Measurements from ENCODE around the gene STYK1. TPM values are rescaled to one million over a fixed set of nuclear protein-coding genes. Genes with fewer than 3 reads are reported as not detected.

Gene STYK1
- total RNA-seq, 1 experiment from 2014 or later = 8.4 TPM

GRCh38 chr12:10610188-10610587, 63.7 kb downstream of the STYK1 start:
- Mint-ChIP-seq H3K27ac (ENCODE audit: unreplicated experiment) (no peak overlapping the region), H3K4me3 (ENCODE audit: low read depth, unreplicated experiment) (no peak overlapping the region), H3K4me1 (ENCODE audit: low read depth, unreplicated experiment) (peaks cover 21% of the 10 kb centered on the region), H3K9me3 (ENCODE audit: low read depth, unreplicated experiment) (no peaks in the 10 kb centered on the region), H3K36me3 (ENCODE audit: insufficient read depth, unreplicated experiment) (peaks cover 42% of the 10 kb centered on the region), H3K27me3 (ENCODE audit: unreplicated experiment) (no peaks in the 10 kb centered on the region)
- intact Hi-C loops (cut with micrococcal nuclease; ENCODE audit: unreplicated experiment) = loop anchor here (5.0 kb wide), 1 partner anchor 142 kb away; no protein-coding TSS in a partner anchor
- DNase-seq = no peak
- no TSS peak for BruUV-seq (replicated peaks)
- TF ChIP-seq CTCF (IDR thresholded peaks at IDR 0.05; ENCODE audit: unreplicated experiment) = no peak
- CTCF ChIA-PET = no interaction called here

- Mint-ChIP-seq H3K27me3 (ENCODE audit: unreplicated experiment) (no peaks in the 10 kb centered on the region), H3K4me1 (ENCODE audit: low read depth, unreplicated experiment) (peaks cover 16% of the 10 kb centered on the region), H3K4me3 (ENCODE audit: low read depth, unreplicated experiment) (no peak overlapping the region), H3K36me3 (ENCODE audit: insufficient read depth, unreplicated experiment) (peaks cover 28% of the 10 kb centered on the region), H3K27ac (ENCODE audit: unreplicated experiment) (no peak overlapping the region), H3K9me3 (ENCODE audit: low read depth, unreplicated experiment) (no peaks in the 10 kb centered on the region)
- BruUV-seq (replicated peaks) = no TSS peak
- TF ChIP-seq CTCF (IDR thresholded peaks at IDR 0.05; ENCODE audit: unreplicated experiment) = peak; percentile 21
- DNase-seq = peak; percentile 10
- CTCF ChIA-PET = no interaction called here
- intact Hi-C loops (cut with micrococcal nuclease; ENCODE audit: unreplicated experiment) = loop anchor here (1.0 kb wide), 1 partner anchor 66 kb away; the partner anchor contains the start of gene STYK1
Measured at GRCh38 chr12:10607885-10608458, 65.9 kb downstream of the STYK1 start.

- H3K9me3 Mint-ChIP-seq (ENCODE audit: low read depth, unreplicated experiment) = no peaks in the 10 kb centered on the region
Measured at GRCh38 chr12:10601860-10602259, 72.0 kb downstream of the STYK1 start.

GRCh38 chr12:10600988-10601387, 72.9 kb downstream of the STYK1 start:
- Mint-ChIP-seq H3K9me3 (ENCODE audit: low read depth, unreplicated experiment) (no peaks in the 10 kb centered on the region), H3K4me3 (ENCODE audit: low read depth, unreplicated experiment) (no peak overlapping the region), H3K27ac (ENCODE audit: unreplicated experiment) (no peak overlapping the region), H3K36me3 (ENCODE audit: insufficient read depth, unreplicated experiment) (peaks cover 4% of the 10 kb centered on the region), H3K27me3 (ENCODE audit: unreplicated experiment) (no peaks in the 10 kb centered on the region), H3K4me1 (ENCODE audit: low read depth, unreplicated experiment) (no peaks in the 10 kb centered on the region)
- CTCF ChIA-PET = no interaction called here
- TF ChIP-seq CTCF (IDR thresholded peaks at IDR 0.05; ENCODE audit: unreplicated experiment) = no peak
- DNase-seq = no peak
- intact Hi-C loops (cut with micrococcal nuclease; ENCODE audit: unreplicated experiment) = no loop called here
- no TSS peak for BruUV-seq (replicated peaks)

More at GRCh38 chr12:10601860-10602259, 72.0 kb downstream of the STYK1 start:
- peaks cover 8% of the 10 kb centered on the region for H3K36me3 Mint-ChIP-seq (ENCODE audit: insufficient read depth, unreplicated experiment)
- intact Hi-C loops (cut with micrococcal nuclease; ENCODE audit: unreplicated experiment) = no loop called here
- H3K4me3 Mint-ChIP-seq (ENCODE audit: low read depth, unreplicated experiment) = no peak overlapping the region
- CTCF ChIA-PET = no interaction called here
- H3K27ac Mint-ChIP-seq (ENCODE audit: unreplicated experiment) = no peak overlapping the region
- H3K27me3 Mint-ChIP-seq (ENCODE audit: unreplicated experiment) = no peaks in the 10 kb centered on the region
- TF ChIP-seq CTCF (IDR thresholded peaks at IDR 0.05; ENCODE audit: unreplicated experiment) = no peak
- H3K4me1 Mint-ChIP-seq (ENCODE audit: low read depth, unreplicated experiment) = no peaks in the 10 kb centered on the region
- BruUV-seq (replicated peaks) = no TSS peak
- DNase-seq = no peak

Data from Calu3 (cell line).